GM12874 (cell line): ENCODE measurements around the gene OLFML2A.

Source experiments
- CTCF ChIP-seq: IDR thresholded peaks from 2 replicates; pipeline ENCODE4 v1.5.1; 2011; ENCODE audit warnings: low read depth, mild to moderate bottlenecking, control low read depth, low read length, moderate library complexity; ENCODE audit not compliant: insufficient read depth

Gene OLFML2A

GRCh38 chr9:124854161-124854560, 77.2 kb downstream of the OLFML2A start:
- no peak for TF ChIP-seq CTCF

GRCh38 chr9:124854822-124855221, 77.9 kb downstream of the OLFML2A start:
- TF ChIP-seq CTCF = no peak

GRCh38 chr9:124855566-124855943, 78.6 kb downstream of the OLFML2A start:
- TF ChIP-seq CTCF = no peak

- TF ChIP-seq CTCF = peak; percentile 39; the same call in 1 of the 2 replicates
These were observed 79.2 kb downstream of the OLFML2A start for GRCh38 chr9:124855944-124856765.

- TF ChIP-seq CTCF = no peak
These were observed 80.7 kb downstream of the OLFML2A start for GRCh38 chr9:124857533-124858162.

- peak; percentile 3; the same call in 1 of the 2 replicates for TF ChIP-seq CTCF
These were observed 81.6 kb downstream of the OLFML2A start for GRCh38 chr9:124858330-124859046.
